ENCODE data around the gene SLC49A3. TPM values are rescaled to one million over a fixed set of nuclear protein-coding genes. Genes with fewer than 3 reads are reported as not detected.

The SLC49A3 gene
- total RNA-seq, 3 donors from 2014 or later: 14.4 to 22.3 (median 18.3) TPM

GRCh38 chr4:633406-633805 lies 55.5 kb downstream of the SLC49A3 start:
- Histone ChIP-seq H3K4me3 (no peak overlapping the region), H3K27me3 (peaks cover 0 to 40% of the 10 kb centered on the region in 2 donors), H3K27ac (no peak overlapping the region), H3K36me3 (no peaks in the 10 kb centered on the region), H3K9me3 (no peaks in the 10 kb centered on the region), H3K4me1 (no peaks in the 10 kb centered on the region)
- intact Hi-C loops (cut with DNase I; ENCODE audit: low total_unique reads): no loop called here
- DNase-seq (ENCODE audit: low spot score in 2 of 2): no peak
- TF ChIP-seq CTCF (IDR thresholded peaks at IDR 0.05) (no peak), POLR2AphosphoS5 (IDR thresholded peaks at IDR 0.05) (no peak), POLR2A (IDR thresholded peaks at IDR 0.05) (no peak)

GRCh38 chr4:632926-633325 lies 56.0 kb downstream of the SLC49A3 start:
- DNase-seq (ENCODE audit: low spot score in 2 of 2): no peak
- intact Hi-C loops (cut with DNase I; ENCODE audit: low total_unique reads): no loop called here
- Histone ChIP-seq H3K36me3 (no peaks in the 10 kb centered on the region), H3K9me3 (no peaks in the 10 kb centered on the region), H3K27ac (no peak overlapping the region), H3K4me3 (no peak overlapping the region), H3K4me1 (no peaks in the 10 kb centered on the region), H3K27me3 (peaks cover 0 to 38% of the 10 kb centered on the region in 2 donors)
- TF ChIP-seq POLR2A (IDR thresholded peaks at IDR 0.05) (no peak), CTCF (IDR thresholded peaks at IDR 0.05) (no peak), POLR2AphosphoS5 (IDR thresholded peaks at IDR 0.05) (no peak)

GRCh38 chr4:632196-632790 lies 56.7 kb downstream of the SLC49A3 start:
- intact Hi-C loops (cut with DNase I; ENCODE audit: low total_unique reads): no loop called here
- DNase-seq (ENCODE audit: low spot score in 2 of 2): no peak
- peaks cover 0 to 32% of the 10 kb centered on the region in 2 donors for H3K27me3 ChIP-seq

More at GRCh38 chr4:632196-632790, 56.7 kb downstream of the SLC49A3 start:
- Histone ChIP-seq H3K36me3 (no peaks in the 10 kb centered on the region), H3K9me3 (no peaks in the 10 kb centered on the region), H3K4me1 (no peaks in the 10 kb centered on the region), H3K27ac (no peak overlapping the region), H3K4me3 (no peak overlapping the region)
- TF ChIP-seq POLR2A (IDR thresholded peaks at IDR 0.05) (no peak), CTCF (IDR thresholded peaks at IDR 0.05) (no peak), POLR2AphosphoS5 (IDR thresholded peaks at IDR 0.05) (no peak)

Other genes starting within 250 kb of the SLC49A3 start
- gene ZNF721, start 190.0 kb downstream of the SLC49A3 start, total RNA-seq: 10 to 100 TPM; 21.4 to 72.0 (median 47.2) TPM
- 10 to 100 TPM; 46.2 to 67.2 (median 64.0) TPM for gene PIGG, start 189.9 kb downstream of the SLC49A3 start, total RNA-seq
- not detected for gene TMEM271, start 112.9 kb downstream of the SLC49A3 start, total RNA-seq
- gene PDE6B, start 63.6 kb downstream of the SLC49A3 start, total RNA-seq: 10 to 100 TPM in 1 of 3 donors, 1 to 10 TPM in 2; 2.7 to 10.2 (median 8.5) TPM
- gene ATP5ME, start 14.9 kb downstream of the SLC49A3 start, total RNA-seq: 100 to 1,000 TPM; 108 to 179 (median 128) TPM
- 10 to 100 TPM in 2 of 3 donors, 1 to 10 TPM in 1; 7.9 to 14.9 (median 12.1) TPM for gene MYL5, start 14.6 kb downstream of the SLC49A3 start, total RNA-seq
- gene PCGF3, start 16.7 kb upstream of the SLC49A3 start, total RNA-seq: 10 to 100 TPM; 60.6 to 71.7 (median 69.4) TPM
- gene CPLX1, start 137.0 kb upstream of the SLC49A3 start, total RNA-seq: 1 to 10 TPM in 2 of 3 donors, under 1 TPM in 1; 0.16 to 2.6 (median 1.2) TPM
- 10 to 100 TPM; 76.2 to 95.7 (median 81.9) TPM for gene GAK, start 243.2 kb upstream of the SLC49A3 start, total RNA-seq
- 10 to 100 TPM; 26.2 to 32.2 (median 28.2) TPM for gene TMEM175, start 243.3 kb upstream of the SLC49A3 start, total RNA-seq

Data from breast epithelium (tissue), 4 donors.